GM12878 (cell line): Measurements from ENCODE around the gene RBM19. TPM values are rescaled to one million over a fixed set of nuclear protein-coding genes. Genes with fewer than 3 reads are reported as not detected.

Experiments
- ATAC-seq: fragments of 200-7000 bp; cut with Tn5 transposase; 3 replicates; pipeline ENCODE4 v1.9.1; 2020; ENCODE audit warnings: mild to moderate bottlenecking, moderate library complexity
- BruUV-seq: library from RNA; stranded (reverse); fragments of 400-500 nt; replicated peaks from 2 replicates; lab custom pipeline; 2021; lab: Mats Ljungman, UMichigan
- CTCF ChIA-PET: fragments of 300-600 bp; sonication (Branson Sonifier 250); formaldehyde crosslinking; extraction: SDS; loops from one replicate; lab custom pipeline; 2021; ENCODE audit warnings: inconsistent platforms; lab: Yijun Ruan, JAX
- POLR2A ChIA-PET: fragments of 350-600 bp; formaldehyde crosslinking; extraction: SDS; loops from one replicate; lab custom pipeline; 2021; ENCODE audit warnings: inconsistent platforms; lab: Charles Lee
- RAD21 ChIA-PET: fragments of 300-600 bp; sonication (Branson Sonifier 250); formaldehyde crosslinking; loops from one replicate; lab custom pipeline; 2023; ENCODE audit warnings: antibody characterized with exemption; ENCODE audit not compliant: unreplicated experiment; lab: Charles Lee
- SMC1A ChIA-PET: fragments of 300-600 bp; sonication (Branson Sonifier 250); formaldehyde crosslinking; loops from one replicate; lab custom pipeline; 2023; ENCODE audit not compliant: unreplicated experiment, uncharacterized antibody; lab: Charles Lee
- DNase-seq: peaks from one replicate; pipeline ENCODE4 v3.0.0-alpha.2; 2011; ENCODE audit warnings: low read depth, low spot score
- FAIRE-seq: peaks from 3 replicates; lab custom pipeline; 2011; peaks lifted over from hg19 to GRCh38; lab: Jason Lieb, UNC
- H2AFZ ChIP-seq: 2 replicates; pipeline ENCODE4 v1.6.0; 2011; ENCODE audit warnings: low read depth, low read length, control low read depth; ENCODE audit not compliant: control insufficient read depth
- H3K27ac ChIP-seq: 2 replicates; pipeline ENCODE4 v1.5.1; 2011; ENCODE audit warnings: control low read depth; ENCODE audit not compliant: control insufficient read depth, insufficient read depth
- H3K27me3 ChIP-seq, 2 experiments: replicated peaks in 1 of 2; 2 replicates each; pipeline versions ENCODE4 v1.6.0 to v1.6.1; 2011; ENCODE audit warnings: low read length in 1 of 2; ENCODE audit not compliant: control insufficient read depth in 2 of 2, insufficient read depth in 2 of 2
- H3K36me3 ChIP-seq, 2 experiments: 2 replicates each; pipeline ENCODE4 v1.5.1; 2011; ENCODE audit warnings: low read length in 1 of 2; ENCODE audit not compliant: control insufficient read depth in 2 of 2, insufficient read depth in 2 of 2
- H3K4me1 ChIP-seq: 2 replicates; pipeline ENCODE4 v1.6.1; 2011; ENCODE audit warnings: mild to moderate bottlenecking, low read length, moderate library complexity, mixed read lengths; ENCODE audit not compliant: control insufficient read depth, insufficient read depth
- H3K4me2 ChIP-seq: 2 replicates; pipeline ENCODE4 v1.6.0; 2011; ENCODE audit warnings: control low read depth; ENCODE audit not compliant: control insufficient read depth, insufficient read depth
- H3K4me3 ChIP-seq: fragments of 200-600 bp; sonication (generic); 2 replicates; pipeline ENCODE4 v1.5.1; 2016
- H3K79me2 ChIP-seq: 2 replicates; pipeline ENCODE4 v1.6.0; 2011; ENCODE audit warnings: low read length; ENCODE audit not compliant: control insufficient read depth, insufficient read depth
- H3K9ac ChIP-seq: 2 replicates; pipeline ENCODE4 v1.8.0; 2011; ENCODE audit warnings: low read length, control low read depth, mixed read lengths; ENCODE audit not compliant: control insufficient read depth, insufficient read depth
- H3K9me3 ChIP-seq: replicated peaks from 3 replicates; pipeline ENCODE4 v1.5.1; 2011; ENCODE audit warnings: mild to moderate bottlenecking, low read length; ENCODE audit not compliant: control insufficient read depth, insufficient read depth
- H4K20me1 ChIP-seq: 2 replicates; pipeline ENCODE4 v1.6.0; 2011; ENCODE audit not compliant: control insufficient read depth, insufficient read depth
- BCL3 ChIP-seq: IDR thresholded peaks from 2 replicates; pipeline ENCODE4 v1.6.1; 2011; ENCODE audit warnings: borderline replicate concordance, low read depth, mild to moderate bottlenecking, moderate library complexity, low read length; ENCODE audit not compliant: insufficient read depth, poor library complexity, severe bottlenecking
- BMI1 ChIP-seq: fragments of 450-650 bp; IDR thresholded peaks from 2 replicates; pipeline ENCODE4 v1.6.1; 2016; ENCODE audit warnings: mild to moderate bottlenecking, moderate library complexity, borderline replicate concordance
- MTA3 ChIP-seq: IDR thresholded peaks from 2 replicates; pipeline ENCODE4 v1.6.1; 2012; ENCODE audit warnings: low read length, inconsistent platforms, borderline replicate concordance
- NFYA ChIP-seq: IDR thresholded peaks from 2 replicates; pipeline ENCODE4 v1.6.1; 2011; ENCODE audit warnings: low read depth, mild to moderate bottlenecking, low read length, improper control_type of control experiment, borderline replicate concordance
- POLR2A ChIP-seq: IDR thresholded peaks from 2 replicates; pipeline ENCODE4 v1.6.1; 2011; ENCODE audit warnings: low read depth, mild to moderate bottlenecking, low read length
- RELA ChIP-seq: fragments of 450-650 bp; IDR thresholded peaks from 2 replicates; pipeline ENCODE4 v1.8.0; 2014; ENCODE audit warnings: borderline replicate concordance; ENCODE audit not compliant: partially characterized antibody
- RUNX3 ChIP-seq: IDR thresholded peaks from 2 replicates; pipeline ENCODE4 v1.6.1; 2012; ENCODE audit warnings: low read length, inconsistent platforms
- SMAD1 ChIP-seq: fragments of 450-650 bp; IDR thresholded peaks from 2 replicates; pipeline ENCODE4 v1.6.1; 2018; ENCODE audit warnings: mild to moderate bottlenecking, low read depth; ENCODE audit not compliant: partially characterized antibody
- STAT3 ChIP-seq: IDR thresholded peaks from 2 replicates; pipeline ENCODE4 v1.6.1; 2011; ENCODE audit warnings: low read depth, low read length, improper control_type of control experiment
- WGBS: methylation state at CpG from one replicate; pipeline ENCODE4 v1.1.6; 2016; ENCODE audit warnings: low lambda C conversion rate; ENCODE audit not compliant: insufficient replicate concordance, insufficient coverage; ENCODE audit errors: missing lambda C conversion rate; 5-methylcytosine and 5-hydroxymethylcytosine counted together
- in situ Hi-C: fragments of 300-500 bp; cut with MboI; formaldehyde crosslinking; loops from 9 replicates; pipeline ENCODE4 v1.14.3; 2018; ENCODE audit warnings: mixed read lengths
- intact Hi-C: fragments of 100-400 bp; cut with micrococcal nuclease; formaldehyde crosslinking; loops from one replicate; pipeline ENCODE4 v1.14.2; 2022; ENCODE audit not compliant: unreplicated experiment
- polyA plus RNA-seq, 11 experiments: library from polyadenylated mRNA; depleted of rRNA in 4 of 11; unstranded in 6 of 11; stranded (reverse) in 5 of 11; fragments of >200 nt; fragmentation: Nextera tagmentation in 4 of 11; fragmentation: Illumina TruSeq in 1 of 11; extraction: Ambion mirVana in 4 of 11; extraction: Trizol in 1 of 11; gene quantifications; 1 replicate in 1 of 11; 2 replicates in 10 of 11; pipeline versions ENCODE4 v1.2.1 to v1.2.3, GENCODE V29; 2011 to 2016; ENCODE audit warnings: inconsistent platforms in 2 of 11, missing spikeins in 2 of 11, low read depth in 1 of 11
- total RNA-seq, 4 experiments: library from RNA; depleted of rRNA in 3 of 4; stranded (reverse); fragments of >200 nt in 3 of 4; fragmentation: Illumina TruSeq in 1 of 4; extraction: Trizol in 1 of 4; gene quantifications; 2 replicates each; pipeline versions ENCODE4 v1.2.1 to v1.2.3, GENCODE V29; 2013 to 2021

The RBM19 gene
- total and polyA plus RNA-seq, 10 of the 15 experiments (the other 5 are each of a cell fraction or from before 2014, with no cell fraction given) = 4.2 to 42.9 (median 28.4) TPM

DNA sequence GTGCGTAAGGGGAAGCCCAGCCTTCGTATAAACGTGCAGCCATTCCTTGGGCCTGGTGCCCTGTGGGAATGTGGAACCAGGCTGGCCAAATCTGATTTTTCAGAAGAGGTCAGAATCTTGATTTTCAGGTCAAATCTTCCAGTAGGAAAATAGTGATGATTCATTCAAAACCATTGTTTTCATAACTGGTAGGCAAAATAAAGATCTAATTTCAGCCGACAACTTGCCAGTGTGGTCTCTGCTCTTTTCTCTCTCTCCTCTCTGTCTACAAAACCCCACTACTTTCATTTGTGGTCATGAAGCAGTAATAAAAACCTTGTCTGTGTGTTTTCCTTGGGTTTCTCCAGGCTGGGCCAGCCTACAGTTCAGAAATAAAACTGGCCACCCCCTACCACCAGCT lies 135.1 kb downstream of the RBM19 start:
- TF ChIP-seq MTA3 (no peak), RUNX3 (peak; percentile 43)
- Histone ChIP-seq H3K27me3 (no peaks in the 10 kb centered on the region), H4K20me1 (no peaks in the 10 kb centered on the region), H3K27ac (no peak overlapping the region), H3K9me3 (no peaks in the 10 kb centered on the region), H2AFZ (no peak overlapping the region), H3K36me3 (no peaks in the 10 kb centered on the region; a peak in 2 of 4 replicates), H3K4me1 (no peaks in the 10 kb centered on the region; the same call in 1 of the 2 replicates), H3K4me2 (no peak overlapping the region), H3K4me3 (no peak overlapping the region), H3K9ac (no peak overlapping the region), H3K79me2 (no peaks in the 10 kb centered on the region)
- BruUV-seq = no TSS peak
- ChIA-PET SMC1A (no interaction called here), POLR2A (no interaction called here), CTCF (no interaction called here), RAD21 (no interaction called here)
- in situ Hi-C loops (no loop called here), intact Hi-C loops (no loop called here)
- DNase-seq (no peak), ATAC-seq (no peak), FAIRE-seq (no peak)
- WGBS = 81% methylated on average over 4 of the region's 4 CpGs

- Histone ChIP-seq H3K79me2 (no peaks in the 10 kb centered on the region), H3K4me2 (no peak overlapping the region), H3K9ac (no peak overlapping the region), H3K9me3 (no peaks in the 10 kb centered on the region), H3K36me3 (no peaks in the 10 kb centered on the region; a peak in 2 of 4 replicates), H3K4me1 (no peaks in the 10 kb centered on the region; the same call in 1 of the 2 replicates), H3K4me3 (no peak overlapping the region), H3K27me3 (no peaks in the 10 kb centered on the region), H3K27ac (no peak overlapping the region), H4K20me1 (no peaks in the 10 kb centered on the region), H2AFZ (no peak overlapping the region)
- intact Hi-C loops = no loop called here
- DNase-seq = no peak
- no peak for TF ChIP-seq BMI1
- peak; percentile 25 for TF ChIP-seq BCL3
- no peak for TF ChIP-seq POLR2A
- TF ChIP-seq SMAD1 = no peak
- TF ChIP-seq STAT3 = no peak
- TF ChIP-seq NFYA = no peak
- no peak for TF ChIP-seq RELA
- in situ Hi-C loops = no loop called here
- 96% methylated on average over 9 of the region's 9 CpGs for WGBS
- no TSS peak for BruUV-seq
- ATAC-seq = no peak
- SMC1A ChIA-PET = no interaction called here
- CTCF ChIA-PET = no interaction called here
- RAD21 ChIA-PET = no interaction called here
- POLR2A ChIA-PET = no interaction called here
- FAIRE-seq = no peak
Measured at GRCh38 chr12:113829212-113829611, 136.9 kb downstream of the RBM19 start.
